Erythroblast (primary cell): ENCODE data around the gene NRXN3.

Experiments
- DNase-seq, 2 experiments: peaks; one replicate each; lab custom pipeline; 2025; lab: John Stamatoyannopoulos, UW
- GATA1 ChIP-seq: IDR thresholded peaks from 2 replicates; pipeline ENCODE4 v1.6.1; 2011; ENCODE audit warnings: low read depth, mild to moderate bottlenecking, control low read depth, low read length, moderate library complexity
- POLR2A ChIP-seq: IDR thresholded peaks from 2 replicates; pipeline ENCODE4 v1.6.1; 2011; ENCODE audit warnings: mild to moderate bottlenecking, low read length

Gene NRXN3

DNA sequence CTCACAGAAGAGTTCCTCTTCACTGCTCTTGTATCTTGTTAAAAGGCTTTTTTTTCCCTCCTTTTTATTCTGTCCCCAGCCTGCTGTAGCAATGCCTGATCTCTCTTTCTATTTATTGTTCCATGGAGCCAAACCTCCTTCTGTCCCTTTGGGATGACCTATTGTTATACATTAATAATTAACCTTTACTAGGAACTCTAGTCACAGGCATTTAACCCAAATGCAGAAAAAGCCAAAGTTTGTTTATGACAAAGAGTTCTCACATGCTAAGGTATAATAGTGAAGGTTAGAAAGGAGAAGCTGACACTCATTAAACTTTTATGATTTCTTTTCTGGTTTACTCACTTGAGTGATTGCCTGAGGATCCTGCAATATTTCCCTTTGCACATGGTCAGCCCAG is 535.8 kb downstream of the NRXN3 start:
- DNase-seq = no peak
- no peak for TF ChIP-seq POLR2A
- TF ChIP-seq GATA1 = no peak

DNA sequence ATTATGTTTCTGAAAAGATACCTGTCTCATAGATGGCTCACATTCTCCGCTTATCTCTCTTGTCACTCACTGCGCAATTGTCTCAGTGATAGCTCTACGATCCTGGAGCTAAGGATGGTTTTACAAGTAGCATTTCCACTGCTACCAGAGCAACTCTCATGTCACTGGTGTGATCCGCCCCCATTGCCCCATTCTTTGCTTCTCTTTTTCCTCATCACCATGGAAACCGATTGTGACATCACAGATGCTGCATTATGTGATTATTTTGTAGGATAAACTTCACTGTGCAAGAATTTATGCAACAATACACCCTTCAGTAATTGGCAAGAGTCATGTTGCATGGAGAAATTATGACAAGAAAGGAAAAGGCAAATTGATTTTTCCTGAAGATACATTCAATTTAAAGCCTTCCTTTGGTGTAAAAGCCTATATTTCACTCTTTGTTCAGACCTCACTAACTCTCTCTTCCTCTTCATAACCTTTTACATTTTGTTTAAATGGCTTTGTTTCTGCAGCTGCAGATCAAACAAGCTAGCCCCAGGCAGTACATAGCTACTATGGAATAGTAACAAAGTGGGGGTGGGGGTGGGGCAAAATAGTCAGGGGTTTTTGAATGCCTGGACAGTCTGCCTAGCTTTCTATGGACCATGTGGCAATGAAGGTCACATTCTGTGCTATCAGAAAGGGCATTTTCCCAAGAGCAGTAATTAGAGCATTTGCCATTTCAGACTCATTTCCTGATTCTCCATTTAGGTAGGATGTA is 539.8 kb downstream of the NRXN3 start:
- TF ChIP-seq POLR2A (no peak), GATA1 (no peak)
- DNase-seq = no peak

DNA sequence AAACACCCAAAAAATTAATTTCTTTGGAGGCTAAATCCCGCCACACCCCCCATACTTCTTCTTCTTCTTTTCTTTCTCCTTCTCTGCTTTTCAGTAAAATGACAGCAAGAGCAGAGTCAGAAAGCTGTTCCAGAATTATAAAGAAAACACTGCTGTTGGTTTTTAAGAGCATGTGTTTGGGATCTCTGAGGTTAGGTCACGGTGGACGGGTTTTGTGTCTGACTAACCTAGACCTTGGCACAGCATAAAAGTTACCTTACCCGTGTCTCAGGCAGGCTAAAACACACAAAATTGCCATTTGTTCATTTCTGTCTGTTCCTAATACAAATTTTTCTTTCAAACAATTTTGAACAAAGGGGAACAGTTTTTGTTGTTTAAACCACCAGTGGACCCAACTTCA is 540.8 kb downstream of the NRXN3 start:
- TF ChIP-seq GATA1 (no peak), POLR2A (no peak)
- DNase-seq = no peak

DNA sequence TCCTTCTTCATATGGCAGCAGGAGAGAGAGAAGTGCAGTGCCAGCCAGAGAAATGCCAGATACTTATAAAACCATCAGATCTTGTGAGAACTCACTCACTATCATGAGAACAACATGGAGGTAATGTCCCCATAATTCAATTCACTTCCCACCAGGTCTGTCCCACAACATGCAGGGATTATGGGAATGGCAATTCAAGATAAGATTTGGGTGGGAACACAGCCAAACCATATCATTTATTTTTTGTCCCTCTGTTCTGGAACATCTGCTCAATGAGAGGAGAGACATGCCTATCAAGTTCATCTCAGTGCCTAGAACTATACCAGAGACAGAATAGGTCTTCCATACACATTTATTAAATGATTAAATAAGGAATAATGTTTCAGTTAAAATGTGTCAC is 543.5 kb downstream of the NRXN3 start:
- DNase-seq = no peak
- TF ChIP-seq POLR2A (no peak), GATA1 (no peak)

- TF ChIP-seq GATA1 (no peak), POLR2A (no peak)
- no peak for DNase-seq
These were observed 544.5 kb downstream of the NRXN3 start for GRCh38 chr14:78714711-78715110.

DNA sequence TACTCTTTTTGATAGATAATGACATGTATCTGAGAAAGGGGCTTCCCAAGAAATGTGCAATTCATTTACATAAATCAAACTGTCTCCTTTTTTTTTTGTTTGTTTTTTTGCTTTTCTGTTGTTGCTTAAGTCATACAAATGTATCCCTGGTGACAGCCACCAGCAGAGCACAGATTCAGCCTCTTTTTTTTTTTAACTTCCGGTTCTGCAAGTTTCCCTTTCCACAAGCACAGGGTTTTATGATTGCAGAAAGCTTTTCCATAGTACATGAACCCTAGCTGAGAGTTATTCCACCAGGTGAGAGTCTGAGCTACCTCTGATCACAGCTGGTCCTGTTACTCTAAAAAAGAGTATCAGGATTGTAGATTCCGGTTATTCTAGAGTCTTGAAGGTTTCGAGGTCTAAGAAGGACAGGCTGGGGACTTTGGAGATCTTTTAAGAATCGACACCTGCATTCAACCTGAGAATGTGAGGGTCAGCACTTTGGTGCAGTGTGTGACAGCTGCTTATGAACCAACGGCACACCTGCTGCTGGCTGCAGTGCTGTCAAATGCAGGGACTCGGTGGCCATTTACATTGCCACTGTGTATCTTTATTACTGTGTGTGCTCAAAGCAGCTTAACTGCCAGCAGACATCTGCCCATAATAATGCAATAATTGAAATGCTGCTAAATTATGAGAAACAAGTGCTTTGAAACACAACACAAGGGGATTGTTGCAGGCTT is 551.7 kb downstream of the NRXN3 start:
- no peak for TF ChIP-seq POLR2A
- no peak for DNase-seq

DNA sequence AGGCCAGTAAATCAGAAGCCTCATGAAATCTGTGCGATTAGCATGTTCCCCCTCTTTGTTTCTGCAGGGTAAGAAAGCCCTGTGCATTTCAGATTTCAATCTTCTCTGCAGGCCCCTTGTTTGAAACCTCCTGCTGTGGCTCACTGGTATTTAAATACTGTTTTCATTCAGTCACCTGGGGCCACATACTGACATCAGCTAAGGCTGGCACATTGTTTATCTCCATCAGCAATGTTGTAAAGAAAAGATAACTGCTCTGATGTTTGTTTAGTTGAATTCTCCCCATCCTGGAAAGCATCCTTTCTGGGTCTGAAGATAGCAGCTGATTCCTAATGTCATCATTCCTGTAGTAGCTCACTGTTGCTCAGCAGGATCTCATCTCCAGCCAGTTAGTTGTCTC is 554.9 kb downstream of the NRXN3 start:
- no peak for DNase-seq
- no peak for TF ChIP-seq POLR2A
- no peak for TF ChIP-seq GATA1

- DNase-seq = no peak
- TF ChIP-seq POLR2A (no peak), GATA1 (no peak)
These were observed 566.9 kb downstream of the NRXN3 start for GRCh38 chr14:78737116-78737515.

DNA sequence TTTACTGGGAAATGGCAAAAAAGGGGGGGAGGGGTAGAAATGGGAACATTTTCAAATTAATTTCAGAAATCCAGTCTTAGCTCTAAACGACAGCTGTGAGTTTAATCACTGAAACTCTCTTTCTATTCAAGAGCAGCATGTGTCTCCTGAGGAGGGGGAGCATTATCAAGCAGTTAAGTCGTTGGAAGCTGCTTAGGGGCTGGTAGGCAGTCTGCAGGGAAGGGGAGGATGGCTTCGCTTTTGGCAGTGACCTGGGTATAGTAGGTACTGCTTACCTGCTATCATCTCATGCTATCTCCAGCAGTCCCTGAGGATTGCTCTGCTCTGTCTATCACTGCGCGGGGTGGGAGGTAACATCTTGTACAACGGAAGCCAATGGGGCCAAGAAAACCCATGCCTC is 567.4 kb downstream of the NRXN3 start:
- no peak for TF ChIP-seq POLR2A
- no peak for TF ChIP-seq GATA1
- DNase-seq = no peak

DNA sequence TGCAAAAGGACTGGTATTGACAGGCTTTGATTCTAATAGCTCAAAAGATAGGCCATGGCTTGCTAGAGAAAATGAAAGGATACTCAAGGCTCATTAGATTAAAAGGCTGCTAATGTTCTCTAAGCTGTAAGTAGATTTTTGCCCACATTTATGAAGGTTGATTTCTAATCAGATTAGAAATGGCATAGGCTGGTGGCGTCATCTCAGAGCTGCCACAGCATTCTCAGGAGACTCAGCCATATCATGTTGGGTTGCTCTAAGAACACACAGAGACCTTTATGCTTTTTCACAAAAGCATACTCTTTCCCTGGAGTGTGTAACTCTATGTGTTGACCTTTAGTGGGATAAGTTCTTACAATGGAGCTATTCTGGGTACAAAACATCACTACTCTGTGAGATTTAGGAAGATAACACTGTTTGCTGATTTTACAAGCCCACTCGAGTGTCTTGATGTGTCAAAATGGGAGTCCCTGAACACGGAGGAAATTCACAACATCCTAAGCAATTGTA is 576.0 kb downstream of the NRXN3 start:
- TF ChIP-seq GATA1 = no peak
- no peak for TF ChIP-seq POLR2A
- DNase-seq = no peak

GRCh38 chr14:78747813-78748212 is 577.6 kb downstream of the NRXN3 start:
- no peak for DNase-seq

GRCh38 chr14:78752518-78753188 is 582.5 kb downstream of the NRXN3 start:
- DNase-seq = no peak
- TF ChIP-seq POLR2A (no peak), GATA1 (no peak)

More at GRCh38 chr14:78747813-78748212, 577.6 kb downstream of the NRXN3 start:
- TF ChIP-seq POLR2A = no peak
- TF ChIP-seq GATA1 = no peak

GRCh38 chr14:78754059-78754458 is 583.9 kb downstream of the NRXN3 start:
- DNase-seq = no peak
- TF ChIP-seq POLR2A (no peak), GATA1 (no peak)

DNA sequence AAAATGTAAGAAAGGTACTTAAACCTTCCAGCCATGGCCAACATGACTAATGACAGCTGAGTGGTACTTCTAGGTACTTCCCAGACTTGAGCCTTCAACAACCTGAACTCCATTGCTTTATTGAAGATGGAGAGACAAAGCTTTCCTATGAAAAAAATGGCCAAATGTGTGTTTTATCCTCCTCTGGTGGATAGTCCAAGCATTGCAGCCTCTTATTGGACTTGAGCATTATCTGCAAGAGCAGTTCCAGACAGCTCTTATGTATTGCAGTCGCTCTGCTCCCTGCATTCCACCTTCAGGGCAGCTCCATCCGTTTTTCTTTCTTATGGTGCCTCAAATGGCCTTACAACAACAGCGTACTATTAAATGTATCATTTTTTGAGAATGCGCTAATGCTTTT is 588.2 kb downstream of the NRXN3 start:
- DNase-seq = peak; percentile 19 to 41
- TF ChIP-seq POLR2A = no peak
- no peak for TF ChIP-seq GATA1
